Fibroblast of lung (primary cell): Measurements from ENCODE around the gene PCBP4. TPM values are rescaled to one million over a fixed set of nuclear protein-coding genes. Genes with fewer than 3 reads are reported as not detected.
A peak's percentile ranks its signal among the peaks of the same experiment; 100 is the strongest.

Experiments
- DNase-seq, 2 donors: peaks; one replicate each; pipeline versions ENCODE4 v3.0.0 to v3.0.0-alpha.2; 2010; ENCODE audit warnings: low read depth in 2 of 2
- H2AFZ ChIP-seq: 2 replicates; pipeline ENCODE4 v1.5.1; 2012; ENCODE audit warnings: low read length, control low read depth, inconsistent platforms
- H3K27ac ChIP-seq: 2 replicates; pipeline ENCODE4 v1.5.1; 2011; ENCODE audit warnings: low read length, control low read depth; ENCODE audit not compliant: insufficient read depth
- H3K27me3 ChIP-seq: 2 replicates; pipeline ENCODE4 v1.5.1; 2011; ENCODE audit warnings: mild to moderate bottlenecking, low read length; ENCODE audit not compliant: control insufficient read depth, insufficient read depth
- H3K36me3 ChIP-seq: 2 replicates; pipeline ENCODE4 v1.5.1; 2011; ENCODE audit warnings: low read length; ENCODE audit not compliant: control insufficient read depth, insufficient read depth
- H3K4me1 ChIP-seq: 2 replicates; pipeline ENCODE4 v1.5.1; 2011; ENCODE audit warnings: low read length; ENCODE audit not compliant: control insufficient read depth, insufficient read depth; ENCODE audit errors: extremely low read depth
- H3K4me2 ChIP-seq: 2 replicates; pipeline ENCODE4 v1.5.1; 2011; ENCODE audit warnings: low read length, control low read depth; ENCODE audit not compliant: insufficient read depth; ENCODE audit errors: extremely low read depth
- H3K4me3 ChIP-seq, 4 experiments: fragments of 200-600 bp in 1 of 4; sonication (generic) in 1 of 4; replicated peaks in 1 of 4; 2 replicates each; pipeline ENCODE4 v1.5.1; 2011 to 2016; ENCODE audit warnings: low read length in 4 of 4, low read depth in 3 of 4, mild to moderate bottlenecking in 3 of 4, control low read depth in 2 of 4, inconsistent platforms in 1 of 4, mixed read lengths in 1 of 4; ENCODE audit not compliant: insufficient read depth in 1 of 4; ENCODE audit errors: control extremely low read depth in 1 of 4
- H3K79me2 ChIP-seq: 2 replicates; pipeline ENCODE4 v1.5.1; 2012; ENCODE audit warnings: mild to moderate bottlenecking, low read length, inconsistent platforms; ENCODE audit not compliant: control insufficient read depth, insufficient read depth
- H3K9ac ChIP-seq: 2 replicates; pipeline ENCODE4 v1.5.1; 2011; ENCODE audit warnings: mild to moderate bottlenecking, low read length, control low read depth; ENCODE audit not compliant: insufficient read depth
- H3K9me3 ChIP-seq: 2 replicates; pipeline ENCODE4 v1.5.1; 2012; ENCODE audit warnings: low read depth, low read length; ENCODE audit not compliant: control insufficient read depth, insufficient read depth
- H4K20me1 ChIP-seq: 2 replicates; pipeline ENCODE4 v1.5.1; 2011; ENCODE audit warnings: low read length; ENCODE audit not compliant: control insufficient read depth, insufficient read depth; ENCODE audit errors: extremely low read depth
- CTCF ChIP-seq, 2 donors: IDR thresholded peaks in 1 of 2; conservative IDR thresholded peaks in 1 of 2; 1 replicate in 1 of 2; 2 replicates in 1 of 2; pipeline ENCODE4 v1.5.1; 2011 to 2012; ENCODE audit warnings: low read length in 2 of 2, control low read depth in 1 of 2, inconsistent platforms in 1 of 2, low read depth in 1 of 2, mild to moderate bottlenecking in 1 of 2
- EZH2 ChIP-seq: IDR thresholded peaks from 2 replicates; pipeline ENCODE4 v1.5.1; 2012; ENCODE audit warnings: low read length, control low read depth, mild to moderate bottlenecking; ENCODE audit errors: missing control alignments
- polyA plus RNA-seq, 2 donors: library from polyadenylated mRNA; depleted of rRNA in 1 of 2; stranded (reverse) in 1 of 2; unstranded in 1 of 2; fragments of >200 nt; gene quantifications; 2 replicates each; pipeline ENCODE4 v1.2.1, GENCODE V29; 2011 to 2012; ENCODE audit warnings: missing spikeins in 1 of 2
- total RNA-seq: library from RNA; depleted of rRNA; stranded (reverse); fragments of >200 nt; gene quantifications from 2 replicates; pipeline ENCODE4 v1.2.1, GENCODE V29; 2014

PCBP4 gene
- total and polyA plus RNA-seq, 2 donors (not counting 1 experiment from before 2014, with no cell fraction given): 40.2 to 46.2 TPM

GRCh38 chr3:51954105-51954504 is 13.1 kb downstream of the PCBP4 start:
- Histone ChIP-seq H4K20me1 (no peaks in the 10 kb centered on the region), H2AFZ (no peak overlapping the region), H3K27me3 (peaks cover 5% of the 10 kb centered on the region), H3K79me2 (no peaks in the 10 kb centered on the region), H3K4me2 (no peak overlapping the region), H3K4me3 (no peak overlapping the region), H3K36me3 (peaks cover 5% of the 10 kb centered on the region), H3K9ac (no peak overlapping the region), H3K9me3 (no peaks in the 10 kb centered on the region), H3K27ac (no peak overlapping the region), H3K4me1 (no peaks in the 10 kb centered on the region)
- no peak for DNase-seq
- TF ChIP-seq EZH2 (no peak), CTCF (conservative IDR thresholded peaks at IDR 0.05 in 1 of 2, IDR thresholded peaks at IDR 0.05 in 1 of 2; ENCODE audit: low read depth in 1 of 2, low read length in 2 of 2) (no peak)

GRCh38 chr3:51953445-51953844 is 13.8 kb downstream of the PCBP4 start:
- no peaks in the 10 kb centered on the region for H3K79me2 ChIP-seq
- H3K4me2 ChIP-seq: no peak overlapping the region
- TF ChIP-seq CTCF (conservative IDR thresholded peaks at IDR 0.05 in 1 of 2, IDR thresholded peaks at IDR 0.05 in 1 of 2; ENCODE audit: low read depth in 1 of 2, low read length in 2 of 2) (no peak), EZH2 (no peak)
- H3K4me3 ChIP-seq: no peak overlapping the region
- peak; percentile 63 to 68 for DNase-seq
- peaks cover 3% of the 10 kb centered on the region for H3K36me3 ChIP-seq
- H4K20me1 ChIP-seq: no peaks in the 10 kb centered on the region
- H2AFZ ChIP-seq: no peak overlapping the region
- H3K4me1 ChIP-seq: no peaks in the 10 kb centered on the region
- peaks cover 5% of the 10 kb centered on the region for H3K27me3 ChIP-seq
- no peaks in the 10 kb centered on the region for H3K9me3 ChIP-seq
- H3K9ac ChIP-seq: no peak overlapping the region
- H3K27ac ChIP-seq: no peak overlapping the region

- no peak for DNase-seq
- no peaks in the 10 kb centered on the region for H3K4me1 ChIP-seq
- no peaks in the 10 kb centered on the region for H3K9me3 ChIP-seq
- no peak overlapping the region for H3K4me3 ChIP-seq
- no peak overlapping the region for H3K9ac ChIP-seq
- peaks cover 5% of the 10 kb centered on the region for H3K27me3 ChIP-seq
- no peak overlapping the region for H3K4me2 ChIP-seq
- no peak for TF ChIP-seq CTCF (conservative IDR thresholded peaks at IDR 0.05 in 1 of 2, IDR thresholded peaks at IDR 0.05 in 1 of 2; ENCODE audit: low read depth in 1 of 2, low read length in 2 of 2)
- no peak for TF ChIP-seq EZH2
- H2AFZ ChIP-seq: no peak overlapping the region
- H3K79me2 ChIP-seq: no peaks in the 10 kb centered on the region
- no peak overlapping the region for H3K27ac ChIP-seq
- no peaks in the 10 kb centered on the region for H4K20me1 ChIP-seq
- peaks cover 3% of the 10 kb centered on the region for H3K36me3 ChIP-seq
These were observed 16.4 kb downstream of the PCBP4 start for GRCh38 chr3:51950899-51951298.
